C4-2B (cell line): ENCODE measurements around the gene CAPN12.

Source experiments
- H3K27ac ChIP-seq: fragments of 450-650 bp; 2 replicates; pipeline ENCODE4 v1.5.1; 2017
- CTCF ChIP-seq: fragments of 450-650 bp; conservative IDR thresholded peaks from 2 replicates; pipeline ENCODE4 v1.5.1; 2017; ENCODE audit warnings: mild to moderate bottlenecking
- ZFX ChIP-seq: fragments of 450-650 bp; IDR thresholded peaks from 2 replicates; pipeline ENCODE4 v1.6.1; 2017

Gene CAPN12

DNA sequence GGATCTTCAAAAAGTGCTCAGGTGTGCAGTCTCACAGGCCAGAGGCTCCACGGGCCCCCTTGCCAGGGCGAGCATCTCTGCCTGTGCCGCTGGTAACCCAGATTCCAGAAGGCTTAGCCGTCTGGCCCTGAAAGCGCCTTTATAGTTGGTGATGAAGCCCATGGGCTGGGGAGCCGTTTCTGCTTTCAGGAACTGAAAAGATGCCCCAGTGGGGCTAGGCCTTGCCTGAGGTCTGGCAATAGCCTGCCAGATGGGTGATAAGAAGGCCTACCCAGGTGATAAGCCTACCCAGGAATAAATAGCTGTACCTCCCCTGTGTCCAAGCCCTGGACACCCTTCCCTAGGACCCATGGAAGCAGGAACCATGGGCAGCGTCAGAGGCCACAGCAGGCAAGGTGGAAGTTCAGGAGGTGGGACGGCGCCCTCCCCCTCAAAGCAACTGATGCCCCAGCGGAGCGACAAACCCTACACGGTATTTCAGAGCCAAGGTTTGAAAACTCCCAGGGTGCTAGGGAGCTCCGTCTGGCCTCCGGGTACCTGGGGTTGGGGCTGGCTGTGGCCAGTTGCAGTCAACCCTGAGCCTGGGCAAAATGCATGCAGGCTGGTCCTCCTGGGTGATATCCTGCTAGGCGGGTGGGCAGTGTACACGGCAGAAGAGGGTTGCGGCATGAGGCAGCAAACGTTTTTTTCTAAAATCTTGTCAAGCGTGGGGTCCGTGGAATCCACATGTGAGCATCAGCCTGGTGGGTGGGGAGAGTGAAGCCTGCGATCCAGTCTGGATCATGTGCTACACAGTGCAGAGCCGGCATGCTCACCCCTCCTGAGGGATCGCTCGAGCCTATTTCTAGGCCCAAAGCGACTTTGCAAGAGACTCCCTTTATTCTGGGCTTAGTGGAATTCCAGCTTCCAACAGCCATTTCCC lies 51.6 kb downstream of the CAPN12 start:
- no peak overlapping the region for H3K27ac ChIP-seq
- TF ChIP-seq ZFX (no peak), CTCF (no peak)

DNA sequence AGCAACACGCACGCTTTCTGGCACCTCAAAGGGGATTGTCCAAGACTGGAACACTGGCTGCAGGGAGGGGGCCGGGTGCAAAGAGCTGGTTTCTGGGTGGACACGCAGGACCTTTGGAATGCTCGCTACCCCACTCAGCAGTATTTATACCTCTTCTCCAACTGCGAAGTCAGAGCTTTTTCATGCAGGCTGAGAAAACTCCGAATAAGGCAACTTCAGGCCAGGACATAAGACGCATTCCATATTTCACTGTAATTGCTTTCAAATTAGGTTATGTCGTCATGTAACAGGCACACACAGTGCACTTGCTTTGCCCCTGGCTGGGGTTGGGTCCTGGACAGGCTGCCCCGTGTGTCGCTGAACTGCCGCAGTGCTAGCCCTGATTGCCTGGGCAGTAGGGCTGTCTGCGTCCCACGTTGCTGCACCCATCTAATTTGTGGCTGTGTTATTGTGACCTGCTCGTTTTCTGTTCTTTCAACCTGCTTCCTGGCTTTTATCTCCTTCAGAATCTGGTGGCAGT lies 52.3 kb downstream of the CAPN12 start:
- TF ChIP-seq ZFX = no peak
- TF ChIP-seq CTCF = no peak
- no peak overlapping the region for H3K27ac ChIP-seq

DNA sequence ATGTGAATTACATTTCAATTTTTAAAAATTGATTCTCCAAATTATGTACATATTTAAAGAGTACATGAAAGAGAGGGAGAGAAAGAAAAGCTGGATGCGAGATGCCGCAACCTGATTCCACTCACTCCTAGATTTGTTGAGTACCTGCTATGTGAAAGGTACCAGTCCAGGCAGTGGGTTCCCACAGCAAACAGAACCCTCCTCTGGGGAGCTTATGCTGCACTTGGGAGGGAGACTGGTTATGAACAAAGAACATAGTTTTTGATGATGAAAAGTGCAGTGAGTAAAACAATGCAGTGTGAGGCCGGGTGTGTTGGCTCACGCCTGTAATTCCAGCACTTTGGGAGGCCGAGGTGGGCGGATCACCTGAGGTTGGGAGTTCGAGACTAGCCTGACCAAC lies 53.4 kb downstream of the CAPN12 start:
- TF ChIP-seq CTCF = no peak
- no peak for TF ChIP-seq ZFX
- H3K27ac ChIP-seq = no peak overlapping the region

GRCh38 chr19:38690146-38690545 lies 54.1 kb downstream of the CAPN12 start:
- TF ChIP-seq CTCF = no peak
- no peak for TF ChIP-seq ZFX
- H3K27ac ChIP-seq = no peak overlapping the region

- H3K27ac ChIP-seq = peak overlapping the region; percentile 10; the same call in 1 of the 2 replicates
- no peak for TF ChIP-seq ZFX
- no peak for TF ChIP-seq CTCF
These were observed 56.4 kb downstream of the CAPN12 start for GRCh38 chr19:38687837-38688378.

GRCh38 chr19:38686530-38686888 lies 57.8 kb downstream of the CAPN12 start:
- peak overlapping the region; percentile 92 for H3K27ac ChIP-seq

More at GRCh38 chr19:38686530-38686888, 57.8 kb downstream of the CAPN12 start:
- TF ChIP-seq CTCF (no peak), ZFX (no peak)
